Left forelimb (tissue), 1 donor: ENCODE measurements around the gene CR1L.
"Not testable (repeated sequence)": the region's sequence is repeated elsewhere in the genome, so short reads cannot be mapped to it uniquely, and the experiment has no call there.

Experiments
- DNase-seq: peaks from one replicate; pipeline ENCODE4 v3.0.0-alpha.2; 2018; ENCODE audit warnings: low spot score

Gene CR1L

GRCh38 chr1:207646171-207646570 is 1.2 kb downstream of the CR1L start:
- no peak for DNase-seq

GRCh38 chr1:207646944-207647579 is 2.1 kb downstream of the CR1L start:
- no peak for DNase-seq

DNA sequence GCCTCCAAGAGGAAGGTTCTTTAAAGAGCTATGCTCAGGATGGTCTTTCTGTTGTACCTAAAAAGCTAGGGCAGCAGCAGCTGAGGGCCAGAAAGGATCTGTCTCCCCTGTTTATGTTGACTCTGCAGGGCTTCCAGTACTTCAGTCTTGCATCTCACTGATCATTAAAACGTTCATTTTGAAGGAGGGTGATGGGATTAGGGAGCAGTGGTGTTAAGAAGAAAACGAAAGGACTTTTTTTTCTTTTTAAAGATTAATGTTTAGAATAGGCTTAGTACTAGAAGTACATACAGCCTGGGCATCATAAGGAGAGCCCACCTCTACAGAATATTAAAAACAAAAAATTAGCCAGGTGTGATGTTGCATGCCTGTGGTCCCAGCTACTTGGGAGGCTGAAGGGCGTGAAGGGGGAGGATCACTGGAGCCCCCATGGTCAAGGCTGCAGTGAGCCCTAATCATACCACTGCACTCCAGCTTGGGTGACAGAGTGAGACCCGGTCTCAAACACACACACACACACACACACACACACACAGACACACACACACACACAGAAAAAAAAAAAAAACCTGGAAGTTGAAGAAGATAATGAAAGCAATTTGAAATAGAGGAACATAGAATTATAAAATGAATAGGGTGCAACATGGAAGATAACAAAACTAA is 2.9 kb downstream of the CR1L start:
- DNase-seq = no peak

GRCh38 chr1:207648334-207649209 is 3.6 kb downstream of the CR1L start:
- no peak for DNase-seq

DNA sequence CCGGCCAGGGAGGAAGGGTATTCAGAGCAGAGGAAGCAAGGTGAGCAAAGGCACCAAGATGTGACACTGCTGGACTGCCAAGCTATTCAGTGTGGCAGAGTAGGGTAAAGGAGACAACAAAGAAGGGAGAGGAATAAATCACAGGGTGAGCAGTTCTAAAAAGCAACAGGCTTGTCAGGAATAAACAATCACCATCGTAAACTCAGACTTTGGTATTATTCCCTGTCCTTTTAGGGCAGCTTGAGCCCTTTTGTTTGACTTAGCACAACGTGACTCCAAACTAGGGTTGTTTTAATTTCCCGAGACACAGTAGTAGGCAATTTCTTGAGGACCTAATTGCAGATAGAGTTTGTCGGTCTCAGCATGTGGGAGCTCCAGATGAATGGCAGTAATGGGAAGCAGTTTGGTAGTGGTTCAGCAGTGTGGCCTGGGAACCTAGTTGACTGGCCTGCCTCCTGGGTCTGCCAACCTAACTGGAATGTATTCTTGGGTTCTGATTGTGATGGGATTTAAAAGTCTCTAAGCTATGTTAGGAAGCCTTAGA is 4.3 kb downstream of the CR1L start:
- DNase-seq = no peak

DNA sequence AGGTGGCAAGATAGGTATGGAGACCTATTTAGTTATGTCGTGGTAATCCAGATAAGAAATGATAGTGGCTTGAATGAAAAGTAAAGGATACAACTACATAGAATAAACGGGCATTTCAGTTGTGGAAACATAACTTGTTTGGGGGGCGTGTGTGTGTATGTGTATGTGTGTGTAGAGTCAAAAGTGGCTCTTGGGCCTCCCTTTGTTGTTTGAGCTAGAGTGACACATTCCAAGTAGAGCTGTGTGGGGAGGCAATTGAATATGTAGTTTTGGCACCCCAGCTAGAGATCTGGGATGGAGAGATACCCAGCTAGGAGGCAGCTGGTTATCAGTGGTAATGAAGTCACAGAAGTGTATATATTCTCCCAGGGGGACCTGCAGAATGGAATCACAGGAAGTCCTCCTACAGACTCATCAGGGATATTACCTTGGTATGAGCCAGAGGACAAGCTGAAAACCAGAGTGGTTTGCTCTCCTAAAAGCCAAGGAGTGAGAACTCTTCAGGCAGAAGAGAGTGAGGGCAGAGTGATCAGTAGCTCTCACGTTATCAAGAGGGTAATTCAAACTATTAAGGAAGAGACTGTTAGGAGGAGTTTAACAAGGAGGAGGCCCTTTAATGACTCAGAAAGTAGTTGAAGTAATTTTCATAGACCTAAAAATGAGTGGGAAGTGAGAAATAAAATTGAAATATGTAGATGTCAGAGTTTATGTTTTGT is 5.1 kb downstream of the CR1L start:
- DNase-seq = no peak

- DNase-seq = no peak
Measured at GRCh38 chr1:207651583-207651982, 6.7 kb downstream of the CR1L start.

DNA sequence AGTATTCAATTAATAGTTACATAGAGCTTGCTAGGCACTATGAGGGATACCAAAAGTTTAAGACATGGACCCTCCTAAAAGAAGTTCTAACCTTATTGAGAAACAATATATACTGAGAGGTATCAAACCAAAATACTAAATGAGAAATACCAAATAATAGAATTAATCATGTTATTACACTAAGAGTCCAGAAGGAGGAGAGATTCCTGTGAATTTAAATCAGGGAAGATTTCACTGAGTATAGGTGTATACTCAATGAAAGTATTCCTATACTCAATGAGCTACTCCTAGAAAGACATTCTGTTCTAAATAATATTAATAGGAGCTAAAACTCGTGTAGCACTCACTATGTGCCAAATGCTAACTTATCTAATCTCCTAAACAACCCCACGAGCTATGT is 9.4 kb downstream of the CR1L start:
- no peak for DNase-seq

DNA sequence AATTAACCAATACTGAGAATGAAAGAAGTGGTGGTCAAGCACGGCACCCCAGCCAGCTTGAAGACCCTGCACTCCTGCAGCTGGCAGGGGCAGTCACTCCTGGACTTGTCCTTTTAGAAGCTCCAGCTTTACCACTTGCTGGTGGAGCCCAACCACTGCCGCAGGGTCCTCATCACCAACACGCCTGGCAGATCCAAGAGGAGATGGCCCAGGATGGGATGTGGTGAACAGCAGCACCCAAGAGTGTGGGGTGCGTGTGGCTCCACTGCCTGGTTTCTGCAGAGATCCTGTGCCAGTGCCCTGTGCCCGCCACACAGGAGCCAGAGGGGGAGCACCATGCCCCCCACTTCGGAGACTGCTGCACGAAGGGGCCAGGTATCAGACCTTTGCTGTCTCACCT is 13.5 kb downstream of the CR1L start:
- no peak for DNase-seq

GRCh38 chr1:207658904-207659485 is 14.1 kb downstream of the CR1L start:
- no peak for DNase-seq

GRCh38 chr1:207659545-207660153 is 14.7 kb downstream of the CR1L start:
- no peak for DNase-seq

- not testable (repeated sequence) for DNase-seq
Measured at GRCh38 chr1:207661420-207661819, 16.5 kb downstream of the CR1L start.

GRCh38 chr1:207666342-207666741 is 21.4 kb downstream of the CR1L start:
- no peak for DNase-seq

DNA sequence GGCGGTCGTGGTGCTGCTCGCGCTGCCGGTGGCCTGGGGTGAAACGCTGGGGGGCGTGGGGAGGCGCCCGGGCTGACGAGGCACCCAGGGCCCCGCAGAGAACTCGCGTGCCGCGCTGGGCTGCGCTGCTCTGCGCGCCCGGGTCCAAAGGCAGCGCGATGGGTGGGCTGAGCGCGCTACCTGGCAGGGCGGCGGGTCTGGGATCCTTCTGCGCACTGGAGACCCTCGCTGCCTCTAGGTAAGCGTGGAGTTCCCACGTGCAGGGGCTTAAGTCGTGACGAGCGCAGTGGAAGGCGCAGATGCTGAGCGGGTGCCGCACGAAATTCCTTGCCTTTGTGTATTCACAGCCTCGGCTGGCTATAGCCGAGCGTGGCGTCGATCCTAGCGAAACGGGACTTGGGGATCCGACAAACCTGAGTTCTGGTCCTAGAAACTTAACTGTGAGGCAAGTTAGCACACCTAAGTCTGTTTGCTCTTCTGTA is 24.6 kb downstream of the CR1L start:
- DNase-seq = no peak

DNA sequence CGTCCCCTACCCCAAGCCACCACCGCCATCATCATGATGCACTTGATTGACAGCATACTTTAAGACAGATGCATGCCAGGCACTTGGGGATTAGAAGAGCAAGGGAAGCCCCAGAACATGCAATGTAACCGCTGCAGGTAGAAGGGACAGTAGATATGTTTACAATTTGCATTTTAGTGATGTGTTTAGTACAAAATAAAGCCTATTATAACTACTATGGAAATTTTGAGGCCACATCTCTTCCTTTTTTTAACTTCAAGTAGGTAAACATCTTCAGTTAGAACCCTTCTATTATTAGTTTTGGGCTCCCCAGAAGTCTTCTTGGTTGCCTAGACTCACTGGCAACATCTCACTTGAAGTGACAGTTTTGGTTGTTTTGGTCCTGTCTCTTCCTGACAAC is 25.3 kb downstream of the CR1L start:
- no peak for DNase-seq

- no peak for DNase-seq
Measured at GRCh38 chr1:207670997-207671396, 26.1 kb downstream of the CR1L start.

DNA sequence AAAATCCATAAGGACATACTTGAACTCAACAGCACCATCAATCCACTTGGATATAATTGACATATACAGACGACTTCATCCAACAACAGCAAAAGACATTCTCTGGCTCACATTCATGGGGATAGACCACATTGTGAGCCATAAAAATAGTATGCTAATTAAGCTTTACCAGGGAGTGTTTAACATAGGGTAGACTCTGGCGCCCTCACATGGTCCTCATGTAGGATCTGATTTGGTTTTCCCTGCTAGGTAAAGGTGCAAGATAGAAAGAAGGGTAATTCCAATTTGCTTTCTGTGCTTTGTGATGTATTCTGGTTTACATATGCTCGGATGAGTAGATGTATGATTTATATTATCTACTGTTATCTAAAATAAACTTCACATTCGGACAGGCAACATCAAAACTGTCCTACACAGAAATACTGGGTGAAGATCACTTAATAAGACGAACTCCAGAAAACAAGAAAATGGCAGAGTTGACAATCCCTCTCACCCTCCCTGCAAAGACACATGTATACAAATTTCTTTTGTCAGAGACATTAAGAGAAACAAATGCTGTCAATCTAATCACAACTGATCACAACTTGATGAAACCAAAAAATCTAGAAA is 27.7 kb downstream of the CR1L start:
- no peak for DNase-seq

- DNase-seq = no peak
Measured at GRCh38 chr1:207673399-207673798, 28.5 kb downstream of the CR1L start.

DNA sequence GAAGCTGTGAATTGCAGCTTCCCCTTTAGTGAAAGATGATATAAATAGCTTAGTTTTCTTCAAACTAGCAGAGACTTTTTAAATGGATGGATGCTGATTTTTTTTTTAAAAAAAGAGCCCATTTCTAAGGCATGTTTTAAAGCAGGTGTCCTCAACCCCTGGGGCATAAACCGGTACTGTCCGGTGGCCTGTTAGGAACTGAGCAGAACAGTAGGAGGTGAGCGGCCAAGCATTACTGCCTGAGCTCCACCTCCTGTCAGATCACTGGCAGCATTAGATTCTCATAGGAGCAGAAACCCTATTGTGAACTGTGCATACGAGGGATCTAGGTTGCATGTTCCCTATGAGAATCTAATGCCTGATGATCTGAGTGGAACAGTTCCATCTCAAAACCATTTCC is 31.2 kb downstream of the CR1L start:
- no peak for DNase-seq

DNA sequence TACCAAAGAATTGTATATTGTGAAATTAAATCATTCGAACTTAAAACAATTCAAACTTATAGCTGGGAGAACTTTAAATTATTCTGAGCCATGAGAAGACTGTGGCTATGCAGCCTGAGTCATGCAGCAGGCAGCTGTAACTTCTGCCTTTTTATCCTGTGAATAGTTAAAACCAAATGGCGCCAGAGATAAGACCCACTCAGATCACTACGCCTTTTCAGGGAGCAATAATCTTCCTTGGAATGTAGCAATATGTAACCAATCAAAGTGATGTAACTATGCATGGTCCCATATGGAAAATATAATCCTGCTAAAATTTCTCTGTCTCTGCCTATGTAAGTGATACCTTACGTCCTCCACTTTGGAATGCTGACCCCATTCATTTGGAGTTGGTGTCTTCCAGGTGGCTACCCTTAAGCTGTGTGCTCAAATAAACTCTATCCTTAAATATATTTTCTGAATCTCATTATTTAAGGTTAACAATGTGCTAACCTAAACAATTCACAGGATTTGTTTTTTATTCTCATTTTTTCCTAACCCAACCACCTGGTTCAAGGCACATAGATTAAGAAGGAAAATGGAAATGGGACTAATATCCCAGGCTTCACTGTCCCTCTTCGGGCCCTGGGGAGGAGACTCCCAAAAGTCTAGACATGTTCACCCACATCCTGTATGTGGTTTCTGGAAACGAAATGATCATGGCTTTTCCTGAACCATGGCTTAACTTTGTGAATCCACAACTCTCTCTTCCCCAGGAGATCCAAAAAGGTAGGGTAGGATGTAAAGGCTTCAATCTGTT is 35.9 kb downstream of the CR1L start:
- DNase-seq = not testable (repeated sequence)
